ENCODE measurements around the gene RASGRF2. TPM values are rescaled to one million over a fixed set of nuclear protein-coding genes. Genes with fewer than 3 reads are reported as not detected.

The RASGRF2 gene
- total RNA-seq, 2 donors from 2014 or later = 6.9 to 13.9 TPM

DNA sequence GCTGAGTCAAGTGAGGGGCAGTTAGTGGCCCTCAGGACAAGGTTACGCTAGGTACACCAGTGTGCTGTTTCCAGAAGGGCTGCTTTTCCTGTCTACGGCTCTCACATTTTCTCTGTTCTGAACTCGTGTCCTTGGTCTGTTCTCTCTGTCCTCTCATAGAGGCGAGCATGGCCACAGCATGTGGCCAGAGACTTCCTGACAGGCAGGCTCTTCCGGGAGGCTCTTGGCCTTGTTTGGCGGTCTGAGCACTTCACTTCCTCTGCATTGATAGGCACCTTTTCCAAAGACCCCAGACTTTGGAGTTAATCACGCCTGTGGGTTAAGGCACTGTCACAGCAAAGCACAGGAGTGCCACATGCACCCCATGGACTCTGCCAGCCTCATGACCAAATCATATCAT lies 274.1 kb downstream of the RASGRF2 start:
- no peaks in the 10 kb centered on the region for H3K9me3 ChIP-seq
- TF ChIP-seq, protein P1, sequence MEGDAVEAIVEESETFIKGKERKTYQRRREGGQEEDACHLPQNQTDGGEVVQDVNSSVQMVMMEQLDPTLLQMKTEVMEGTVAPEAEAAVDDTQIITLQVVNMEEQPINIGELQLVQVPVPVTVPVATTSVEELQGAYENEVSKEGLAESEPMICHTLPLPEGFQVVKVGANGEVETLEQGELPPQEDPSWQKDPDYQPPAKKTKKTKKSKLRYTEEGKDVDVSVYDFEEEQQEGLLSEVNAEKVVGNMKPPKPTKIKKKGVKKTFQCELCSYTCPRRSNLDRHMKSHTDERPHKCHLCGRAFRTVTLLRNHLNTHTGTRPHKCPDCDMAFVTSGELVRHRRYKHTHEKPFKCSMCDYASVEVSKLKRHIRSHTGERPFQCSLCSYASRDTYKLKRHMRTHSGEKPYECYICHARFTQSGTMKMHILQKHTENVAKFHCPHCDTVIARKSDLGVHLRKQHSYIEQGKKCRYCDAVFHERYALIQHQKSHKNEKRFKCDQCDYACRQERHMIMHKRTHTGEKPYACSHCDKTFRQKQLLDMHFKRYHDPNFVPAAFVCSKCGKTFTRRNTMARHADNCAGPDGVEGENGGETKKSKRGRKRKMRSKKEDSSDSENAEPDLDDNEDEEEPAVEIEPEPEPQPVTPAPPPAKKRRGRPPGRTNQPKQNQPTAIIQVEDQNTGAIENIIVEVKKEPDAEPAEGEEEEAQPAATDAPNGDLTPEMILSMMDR (IDR thresholded peaks at IDR 0.05) = no peak
- ATAC-seq (ENCODE audit: insufficient number of reproducible peaks, low FRiP score, low read depth) (no peak), DNase-seq (ENCODE audit: low spot score) (no peak)
- no peaks in the 10 kb centered on the region for H3K27me3 ChIP-seq (replicated peaks; ENCODE audit: insufficient read depth)
- H3K27ac ChIP-seq = peak overlapping the region; percentile 95 to 96
- H3K4me3 ChIP-seq = peak overlapping the region; percentile 68
- H3K36me3 ChIP-seq = no peaks in the 10 kb centered on the region
- H3K4me1 ChIP-seq (ENCODE audit: control insufficient read depth in 1 of 2, low read depth in 2 of 2) = peaks cover 31 to 64% of the 10 kb centered on the region in 2 donors

DNA sequence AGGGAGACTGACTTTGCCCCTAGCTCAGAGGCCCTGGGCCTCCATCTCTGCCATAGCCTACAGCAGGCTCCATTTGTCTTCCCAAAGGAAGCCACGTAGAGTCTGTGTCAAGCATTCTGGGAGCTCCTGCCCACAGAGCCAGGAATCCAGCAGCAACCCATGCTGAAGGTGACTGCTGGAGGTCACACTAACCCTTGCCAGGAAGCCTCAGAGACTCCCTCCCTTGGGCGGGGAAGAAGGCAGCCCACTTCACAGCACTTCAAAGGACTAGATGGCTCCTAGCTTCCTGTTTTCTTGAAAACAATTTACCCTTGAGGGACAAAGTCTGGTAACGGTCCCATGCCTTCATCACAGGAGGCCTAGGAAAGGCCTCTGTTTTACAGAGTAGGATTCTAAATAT lies 274.6 kb downstream of the RASGRF2 start:
- Histone ChIP-seq H3K4me3 (peak overlapping the region; percentile 25), H3K4me1 (ENCODE audit: control insufficient read depth in 1 of 2, low read depth in 2 of 2) (peaks cover 31 to 69% of the 10 kb centered on the region in 2 donors), H3K36me3 (no peaks in the 10 kb centered on the region), H3K27me3 (replicated peaks; ENCODE audit: insufficient read depth) (no peaks in the 10 kb centered on the region), H3K9me3 (no peaks in the 10 kb centered on the region), H3K27ac (peak overlapping the region; percentile 95 to 96)
- ATAC-seq (ENCODE audit: insufficient number of reproducible peaks, low FRiP score, low read depth) (no peak), DNase-seq (ENCODE audit: low spot score) (no peak)
- TF ChIP-seq, protein P1 (IDR thresholded peaks at IDR 0.05) = no peak

DNA sequence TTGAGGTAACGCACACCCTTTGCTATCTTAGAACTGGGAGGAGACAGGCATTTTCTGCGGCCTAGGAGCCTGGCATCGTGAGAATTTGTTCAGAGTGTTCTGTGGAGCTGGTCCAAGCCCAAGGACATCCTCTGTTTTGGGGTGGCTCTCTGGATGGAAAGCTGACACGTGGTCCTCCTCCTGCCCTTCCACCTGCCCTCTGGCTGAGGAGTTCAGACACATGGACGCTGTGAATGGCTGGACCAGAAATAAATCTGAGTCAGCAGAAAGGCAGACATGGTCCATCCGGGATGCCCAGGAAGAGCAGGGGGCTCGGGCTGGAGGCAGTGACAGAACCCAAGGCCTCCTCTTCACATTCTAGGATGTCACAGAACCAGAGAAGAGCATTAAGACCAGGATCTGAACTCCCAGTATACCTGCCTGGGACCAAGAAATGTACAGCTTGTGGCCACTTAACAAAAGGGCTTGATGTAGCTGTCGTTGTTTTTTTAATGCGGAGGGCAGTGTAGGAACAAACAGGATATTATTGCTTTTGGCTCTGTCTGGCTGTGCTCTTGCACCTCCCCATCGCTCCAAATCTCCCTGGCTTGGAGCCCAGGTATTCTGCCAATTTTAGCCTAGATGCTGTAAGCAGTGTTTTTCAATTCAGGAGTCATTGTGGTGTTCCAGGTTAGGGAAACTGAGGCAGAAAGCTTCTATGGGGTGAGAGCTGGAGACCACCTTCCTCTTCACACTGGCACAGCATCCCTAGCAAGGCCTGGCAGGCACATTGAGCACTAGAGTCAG lies 275.3 kb downstream of the RASGRF2 start:
- no peaks in the 10 kb centered on the region for H3K36me3 ChIP-seq
- H3K27ac ChIP-seq = peak overlapping the region; percentile 95 to 96
- no peaks in the 10 kb centered on the region for H3K9me3 ChIP-seq
- DNase-seq (ENCODE audit: low spot score) (peak; percentile 40), ATAC-seq (ENCODE audit: insufficient number of reproducible peaks, low FRiP score, low read depth) (no peak)
- no peaks in the 10 kb centered on the region for H3K27me3 ChIP-seq (replicated peaks; ENCODE audit: insufficient read depth)
- peaks cover 31 to 75% of the 10 kb centered on the region in 2 donors for H3K4me1 ChIP-seq (ENCODE audit: control insufficient read depth in 1 of 2, low read depth in 2 of 2)
- H3K4me3 ChIP-seq = peak overlapping the region; percentile 25
- TF ChIP-seq, protein P1 (IDR thresholded peaks at IDR 0.05) = no peak

DNA sequence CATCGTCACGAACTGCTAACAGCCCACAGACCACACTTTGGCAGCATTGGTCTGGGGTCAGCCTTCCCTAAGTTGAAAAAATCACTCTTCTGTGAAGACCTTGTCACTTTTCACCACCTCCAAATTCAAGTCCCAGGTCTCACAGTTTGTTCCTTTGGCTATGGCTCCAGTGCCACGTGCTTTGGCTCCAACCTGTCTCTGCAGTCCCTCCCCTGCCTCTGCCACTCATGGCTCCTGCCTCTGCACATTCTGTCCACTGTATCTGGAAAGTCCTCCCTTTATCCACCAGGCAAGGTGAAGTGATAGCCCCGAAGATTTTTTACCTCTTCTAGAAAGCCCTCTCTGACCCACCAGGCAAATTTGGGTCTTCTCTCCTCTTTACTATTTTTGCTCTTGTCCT lies 278.3 kb downstream of the RASGRF2 start:
- no peaks in the 10 kb centered on the region for H3K9me3 ChIP-seq
- TF ChIP-seq, protein P1 (IDR thresholded peaks at IDR 0.05) = no peak
- peak overlapping the region in 1 of 2 donors; percentile 22 for H3K27ac ChIP-seq
- DNase-seq (ENCODE audit: low spot score) = no peak
- no peak overlapping the region for H3K4me3 ChIP-seq
- no peaks in the 10 kb centered on the region for H3K36me3 ChIP-seq
- H3K27me3 ChIP-seq (replicated peaks; ENCODE audit: insufficient read depth) = no peaks in the 10 kb centered on the region
- ATAC-seq (ENCODE audit: insufficient number of reproducible peaks, low FRiP score, low read depth) = no peak
- H3K4me1 ChIP-seq (ENCODE audit: control insufficient read depth in 1 of 2, low read depth in 2 of 2) = peaks cover 27 to 72% of the 10 kb centered on the region in 2 donors

DNA sequence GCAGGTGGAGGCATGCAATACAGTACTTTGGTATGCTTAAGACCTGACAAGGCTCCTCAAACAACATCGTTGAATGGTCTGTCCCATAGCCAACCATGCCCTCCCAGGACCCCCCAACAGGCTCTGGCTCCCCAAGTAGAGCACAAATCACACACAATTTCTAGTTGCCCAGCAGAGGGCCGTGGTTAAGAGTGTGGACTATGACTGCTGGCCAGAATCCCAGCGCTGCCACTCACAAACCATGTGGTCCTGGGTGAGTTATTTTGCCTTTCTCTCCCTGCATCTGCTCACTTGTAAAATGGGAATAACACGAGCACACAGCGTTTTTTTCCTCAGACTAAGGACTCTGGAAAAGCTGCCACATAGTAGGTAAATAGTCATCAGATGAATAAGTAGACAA lies 279.4 kb downstream of the RASGRF2 start:
- DNase-seq (ENCODE audit: low spot score) (no peak), ATAC-seq (ENCODE audit: insufficient number of reproducible peaks, low FRiP score, low read depth) (no peak)
- H3K9me3 ChIP-seq = no peaks in the 10 kb centered on the region
- H3K27me3 ChIP-seq (replicated peaks; ENCODE audit: insufficient read depth) = no peaks in the 10 kb centered on the region
- TF ChIP-seq, protein P1 (IDR thresholded peaks at IDR 0.05) = no peak
- H3K4me1 ChIP-seq (ENCODE audit: control insufficient read depth in 1 of 2, low read depth in 2 of 2) = peaks cover 20 to 71% of the 10 kb centered on the region in 2 donors
- H3K4me3 ChIP-seq = no peak overlapping the region
- peak overlapping the region in 1 of 2 donors; percentile 0 for H3K27ac ChIP-seq
- no peaks in the 10 kb centered on the region for H3K36me3 ChIP-seq
